Measurements from ENCODE around the gene HBG2.
"Not testable (repeated sequence)": the region's sequence is repeated elsewhere in the genome, so short reads cannot be mapped to it uniquely, and the experiment has no call there.

The HBG2 gene

DNA sequence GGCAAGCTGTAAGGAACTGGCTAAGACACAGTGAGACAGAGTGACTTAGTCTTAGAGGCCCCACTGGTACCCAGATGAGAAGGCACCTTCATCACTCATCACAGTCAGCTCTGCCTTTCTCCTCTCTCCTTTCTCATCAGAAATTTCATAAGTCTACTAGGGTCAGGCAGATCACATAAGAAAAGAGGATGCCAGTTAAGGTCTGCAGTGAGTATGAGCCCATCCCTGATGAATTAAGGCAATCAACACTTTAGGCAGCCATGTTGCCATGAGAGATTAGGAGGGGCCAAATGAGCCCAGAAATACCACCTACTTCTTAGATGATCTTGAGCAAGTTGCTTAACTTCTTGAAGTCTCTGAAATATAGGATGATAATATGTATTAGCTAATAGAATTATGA is 27.0 kb upstream of the HBG2 start:
- DNase-seq (ENCODE audit: low read depth in 2 of 2), result no peak

DNA sequence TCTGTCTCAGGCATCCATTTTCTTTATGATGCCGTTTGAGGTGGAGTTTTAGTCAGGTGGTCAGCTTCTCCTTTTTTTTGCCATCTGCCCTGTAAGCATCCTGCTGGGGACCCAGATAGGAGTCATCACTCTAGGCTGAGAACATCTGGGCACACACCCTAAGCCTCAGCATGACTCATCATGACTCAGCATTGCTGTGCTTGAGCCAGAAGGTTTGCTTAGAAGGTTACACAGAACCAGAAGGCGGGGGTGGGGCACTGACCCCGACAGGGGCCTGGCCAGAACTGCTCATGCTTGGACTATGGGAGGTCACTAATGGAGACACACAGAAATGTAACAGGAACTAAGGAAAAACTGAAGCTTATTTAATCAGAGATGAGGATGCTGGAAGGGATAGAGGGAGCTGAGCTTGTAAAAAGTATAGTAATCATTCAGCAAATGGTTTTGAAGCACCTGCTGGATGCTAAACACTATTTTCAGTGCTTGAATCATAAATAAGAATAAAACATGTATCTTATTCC is 26.1 kb upstream of the HBG2 start:
- DNase-seq (ENCODE audit: low read depth in 2 of 2), result no peak

DNA sequence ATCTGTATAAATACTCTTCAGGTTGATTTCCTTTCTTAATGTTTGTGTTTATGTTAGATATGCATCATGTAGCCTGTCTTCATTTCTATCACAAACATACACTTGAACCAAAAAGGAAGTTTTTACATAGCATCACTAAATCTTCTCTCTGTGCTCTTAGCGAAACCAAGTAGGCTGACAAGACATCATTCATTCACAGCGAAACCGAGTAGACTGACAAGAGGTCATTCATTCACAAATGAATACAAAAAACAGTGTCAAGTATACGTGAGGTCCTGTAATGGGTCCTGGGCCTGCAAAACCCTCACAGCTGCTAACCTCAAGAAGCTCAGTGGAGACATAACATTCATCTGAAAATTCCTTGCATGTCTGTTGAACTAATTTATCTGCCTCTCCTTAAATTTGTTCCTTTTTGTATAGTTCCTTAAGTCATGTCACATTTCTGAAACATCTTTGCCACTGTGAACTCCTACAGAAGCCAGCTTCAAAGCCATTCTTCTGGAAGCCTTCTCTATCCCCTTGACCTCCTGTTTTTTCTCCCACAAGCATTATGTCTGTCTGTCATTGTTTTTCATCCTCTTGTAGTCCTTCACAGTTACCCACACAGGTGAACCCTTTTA is 25.0 kb upstream of the HBG2 start:
- DNase-seq (ENCODE audit: low read depth in 2 of 2), result no peak

DNA sequence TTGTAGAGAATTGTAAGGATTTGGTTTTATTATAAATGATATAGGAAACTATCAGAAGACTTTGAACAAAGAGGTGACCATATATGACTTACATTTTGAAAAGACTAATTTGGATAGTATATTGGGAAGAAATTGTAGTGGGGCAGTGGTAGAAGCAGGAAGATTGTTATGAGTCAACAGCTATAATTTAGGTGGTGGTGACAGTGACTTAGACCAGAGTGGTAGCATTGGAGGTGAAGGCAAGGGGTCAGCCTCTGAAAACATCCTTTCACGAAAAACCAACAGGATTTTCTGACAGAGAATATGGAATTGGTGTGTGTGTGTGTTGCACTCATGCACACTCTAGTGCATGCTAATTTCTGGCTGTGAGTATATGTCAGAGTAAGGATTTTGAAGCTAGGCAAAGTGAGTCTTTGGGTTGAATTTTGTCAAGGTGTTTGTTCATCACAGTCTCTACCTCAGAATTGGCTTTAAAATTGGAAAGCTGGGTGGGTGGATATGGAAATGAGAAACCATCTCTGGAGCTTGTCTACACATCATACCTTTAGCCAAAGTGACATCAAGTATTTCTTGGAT is 23.3 kb upstream of the HBG2 start:
- no peak for DNase-seq (ENCODE audit: low read depth in 2 of 2)

DNA sequence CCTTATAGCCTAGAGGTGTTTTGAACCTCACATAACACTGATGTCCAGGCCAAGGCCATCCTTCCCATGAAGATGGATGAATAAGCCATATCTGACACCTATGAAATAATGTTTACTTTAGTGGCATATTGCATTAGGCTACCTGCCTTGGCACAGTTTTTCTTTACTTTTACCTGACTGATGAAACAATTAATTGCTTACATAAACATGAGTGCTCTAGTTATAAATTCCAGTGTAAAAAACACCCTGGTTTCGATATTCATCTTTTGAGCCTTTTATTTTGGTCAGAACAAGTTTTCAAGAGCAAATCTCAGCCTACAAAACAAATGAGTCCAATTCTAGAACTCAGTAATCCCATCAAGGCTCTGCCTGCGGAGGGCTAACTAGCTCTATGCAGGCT is 22.1 kb upstream of the HBG2 start:
- no peak for DNase-seq (ENCODE audit: low read depth in 2 of 2)

DNA sequence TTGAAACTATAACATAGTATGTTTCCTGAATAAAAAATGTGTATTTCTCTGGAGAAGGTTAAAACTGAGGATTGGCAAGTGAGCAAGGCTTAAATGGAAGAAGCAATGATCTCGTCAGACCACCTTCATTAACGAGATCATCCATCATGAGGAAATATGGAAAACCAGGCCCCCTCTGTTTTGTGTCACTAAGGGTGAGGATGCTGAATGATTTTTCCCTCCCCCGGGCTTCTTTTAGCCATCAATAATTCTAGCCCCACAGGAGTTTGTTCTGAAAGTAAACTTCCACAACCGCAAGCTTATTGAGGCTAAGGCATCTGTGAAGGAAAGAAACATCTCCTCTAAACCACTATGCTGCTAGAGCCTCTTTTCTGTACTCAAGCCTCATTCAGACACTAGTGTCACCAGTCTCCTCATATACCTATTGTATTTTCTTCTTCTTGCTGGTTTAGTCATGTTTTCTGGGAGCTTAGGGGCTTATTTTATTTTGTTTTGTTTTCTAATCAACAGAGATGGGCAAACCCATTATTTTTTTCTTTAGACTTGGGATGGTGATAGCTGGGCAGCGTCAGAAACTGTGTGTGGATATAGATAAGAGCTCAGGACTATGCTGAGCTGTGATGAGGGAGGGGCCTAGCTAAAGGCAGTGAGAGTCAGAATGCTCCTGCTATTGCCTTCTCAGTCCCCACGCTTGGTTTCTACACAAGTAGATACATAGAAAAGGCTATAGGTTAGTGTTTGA is 21.0 kb upstream of the HBG2 start:
- DNase-seq (ENCODE audit: low read depth in 2 of 2), result no peak

DNA sequence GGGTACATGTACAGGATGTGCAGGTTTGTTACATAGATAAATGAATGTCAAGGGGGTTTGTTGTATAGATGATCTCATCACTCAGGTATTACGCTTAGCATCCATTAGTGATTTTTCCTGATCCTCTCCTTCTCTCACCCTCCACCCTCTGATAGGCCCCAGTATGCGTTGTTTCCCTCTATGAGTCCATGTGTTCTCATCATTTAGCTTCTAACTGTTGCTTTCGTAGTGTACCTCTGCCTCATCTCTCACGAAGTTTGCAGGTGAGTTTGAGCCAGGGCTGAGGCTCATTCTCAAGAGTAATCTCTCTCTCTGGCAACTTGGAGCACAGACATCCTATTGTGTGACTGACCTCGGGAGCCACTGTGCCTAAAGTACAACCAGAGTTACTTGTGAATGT is 19.8 kb upstream of the HBG2 start:
- DNase-seq (ENCODE audit: low read depth in 2 of 2), result no peak

DNA sequence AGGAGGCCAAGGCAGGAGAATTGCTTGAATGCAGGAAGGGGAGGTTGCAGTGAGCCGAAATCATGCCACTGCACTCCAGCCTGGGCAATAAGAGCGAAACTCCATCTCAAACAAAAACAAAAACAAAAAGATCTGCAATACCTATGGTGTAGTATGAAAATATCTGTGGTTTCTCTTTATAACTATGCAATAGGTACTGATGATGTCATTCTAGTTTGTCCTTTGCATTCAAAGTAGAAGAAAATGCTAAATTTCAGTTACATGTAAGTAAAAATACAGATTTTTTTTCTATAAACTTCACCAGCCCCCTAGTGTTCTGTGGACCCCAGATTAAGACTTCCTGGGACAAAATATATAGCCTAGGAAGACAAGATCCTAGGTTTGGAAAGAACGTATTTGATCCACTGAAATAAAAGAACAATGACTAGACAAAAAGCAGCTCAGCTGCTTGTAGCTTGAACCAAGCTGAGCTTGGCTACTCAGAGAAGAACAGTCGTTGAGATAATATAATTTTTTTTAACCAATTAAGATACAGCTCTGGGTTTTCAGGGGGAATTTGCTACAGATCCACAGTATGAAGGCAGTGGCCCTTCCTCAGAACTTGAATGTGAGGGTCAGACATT is 17.9 kb upstream of the HBG2 start:
- no peak for DNase-seq (ENCODE audit: low read depth in 2 of 2)

DNA sequence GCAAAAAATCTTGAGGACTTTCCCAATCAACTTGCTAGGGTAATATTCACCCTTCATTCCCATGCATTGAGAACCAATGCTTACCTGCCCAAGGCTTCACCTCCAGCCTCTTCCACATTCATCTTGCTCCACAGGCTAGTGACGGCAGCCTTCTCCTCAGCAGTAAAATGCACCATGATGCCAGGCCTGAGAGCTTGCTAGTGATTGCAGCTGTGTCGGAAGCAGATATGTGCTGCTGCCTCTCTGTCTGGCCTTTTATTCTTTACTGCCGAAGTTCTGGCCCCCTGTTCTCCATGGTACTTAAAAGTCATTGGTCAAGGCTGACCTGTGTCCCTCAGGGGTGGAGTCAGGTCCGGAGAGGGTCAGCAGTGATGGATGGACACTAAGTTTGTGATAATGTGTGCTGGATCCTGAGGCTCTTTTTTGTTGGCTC is 15.2 kb upstream of the HBG2 start, which contains the start of gene HBE1:
TSS of gene HBE1 (minus strand) at position 231 of the 433 bp plus-strand sequence. CDS start at position 176, 55 bp downstream.
- no peak for DNase-seq (ENCODE audit: low read depth in 2 of 2)

DNA sequence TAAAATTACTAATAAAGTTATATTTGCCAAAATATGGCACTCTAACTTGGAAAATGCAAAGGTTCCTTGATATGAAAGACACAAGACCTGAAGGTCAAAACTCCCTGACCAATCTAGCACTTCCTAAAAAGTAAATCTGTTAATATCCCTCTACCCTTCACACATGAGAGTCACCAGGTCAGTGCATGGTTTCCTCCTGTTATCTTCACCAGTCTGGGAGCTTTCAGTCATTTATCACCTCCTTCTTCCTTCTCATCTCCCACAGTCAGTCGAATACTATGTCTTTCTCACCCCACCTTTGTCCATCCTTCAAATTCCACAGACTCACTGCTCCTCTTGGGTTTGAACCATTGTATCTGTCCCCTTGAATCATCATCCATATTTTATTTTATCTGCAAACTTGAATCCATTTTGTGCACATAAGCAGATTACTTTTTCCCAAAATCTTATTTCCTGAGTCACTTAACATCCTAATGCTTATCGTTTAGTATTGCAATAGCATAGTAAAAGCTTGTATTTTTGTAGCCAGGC is 12.5 kb upstream of the HBG2 start:
- no peak for DNase-seq (ENCODE audit: low read depth in 2 of 2)

DNA sequence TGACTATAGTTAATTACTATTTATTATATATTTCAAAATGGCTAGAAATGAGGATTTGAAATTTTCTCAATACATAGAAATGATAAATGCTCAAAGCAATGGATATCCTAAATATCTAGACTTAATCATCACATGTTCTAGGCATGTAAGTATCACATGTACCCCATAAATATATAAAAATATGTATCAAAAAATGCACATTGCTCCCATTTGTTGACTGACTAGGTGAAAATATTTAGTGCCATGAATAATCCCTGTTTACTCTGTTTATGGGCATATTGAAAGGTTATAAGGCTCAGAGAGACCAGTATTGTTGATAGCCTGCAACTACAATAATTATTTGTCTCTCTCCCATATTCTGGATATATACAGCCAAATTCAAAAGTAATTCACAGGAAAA is 12.0 kb upstream of the HBG2 start:
- no peak for DNase-seq (ENCODE audit: low read depth in 2 of 2)

DNA sequence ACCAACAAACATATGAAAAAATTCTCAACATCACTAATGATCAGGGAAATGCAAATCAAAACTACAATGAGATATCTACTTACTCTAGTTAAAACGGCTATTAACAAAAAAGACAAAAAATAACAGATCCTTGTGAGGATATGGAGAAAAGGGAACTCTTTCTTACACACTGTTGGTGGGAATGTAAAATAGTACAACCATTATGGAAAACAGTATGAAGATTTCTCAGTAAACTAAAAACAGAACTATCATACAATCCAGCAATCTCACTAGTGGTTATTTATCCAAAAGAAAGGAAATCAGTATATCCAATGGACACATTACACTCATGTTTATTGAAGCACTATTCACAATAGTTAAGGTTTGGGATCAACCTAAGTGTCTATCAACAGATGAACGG is 11.3 kb upstream of the HBG2 start:
- no peak for DNase-seq (ENCODE audit: low read depth in 2 of 2)

DNA sequence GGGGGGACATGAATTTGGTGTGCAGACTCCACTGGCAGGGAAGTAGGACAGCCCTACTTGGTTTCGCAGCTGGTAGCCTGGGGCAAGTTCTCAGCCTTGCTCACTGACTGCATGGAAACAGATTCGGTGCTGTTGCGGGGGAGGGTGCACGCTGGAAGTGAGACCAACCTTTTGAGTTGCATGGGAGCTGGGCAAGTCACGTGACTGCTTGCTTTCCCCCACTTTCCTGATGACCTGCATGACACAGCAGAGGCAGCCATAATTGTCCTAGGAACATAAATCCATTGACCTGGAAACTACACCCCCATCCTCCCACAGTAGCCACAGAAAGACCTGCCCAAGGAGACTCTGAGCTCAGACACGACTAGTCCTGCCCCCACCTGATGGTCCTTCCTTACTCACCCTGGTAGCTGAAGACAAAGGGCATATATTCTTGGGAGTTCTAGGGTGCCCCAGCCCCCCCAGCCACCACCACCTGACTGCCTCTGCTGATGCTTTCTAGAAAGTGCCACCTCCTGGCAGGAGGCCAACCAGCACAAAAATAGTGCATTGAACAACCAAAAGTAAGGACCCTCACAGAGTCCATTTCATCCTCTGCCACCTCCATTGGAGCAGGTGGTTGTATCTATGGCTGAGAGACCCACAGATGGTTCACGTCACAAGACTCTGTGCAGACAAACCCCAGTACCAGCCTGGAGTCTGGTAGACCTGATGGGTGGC is 4.1 kb upstream of the HBG2 start:
- no peak for DNase-seq (ENCODE audit: low read depth in 2 of 2)

DNA sequence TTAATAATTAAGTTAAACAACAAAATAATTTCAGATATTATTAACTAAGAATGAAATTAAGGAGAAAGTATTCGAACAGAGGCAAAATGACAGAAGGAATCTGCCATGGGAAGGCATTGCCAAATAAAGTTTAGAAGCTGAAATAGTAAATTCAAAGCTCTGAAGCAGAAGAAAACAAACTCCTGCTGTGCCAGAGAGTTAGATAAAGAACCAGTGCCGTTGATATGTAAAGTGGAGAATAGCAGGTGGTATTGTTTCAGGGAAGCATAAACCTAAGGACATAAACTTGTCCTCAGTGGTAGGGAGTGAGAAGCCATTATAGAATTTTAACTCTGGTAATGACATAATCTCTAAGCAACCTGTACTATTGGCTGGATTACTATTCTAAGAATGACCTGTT is 2.7 kb upstream of the HBG2 start:
- no peak for DNase-seq (ENCODE audit: low read depth in 2 of 2)

DNA sequence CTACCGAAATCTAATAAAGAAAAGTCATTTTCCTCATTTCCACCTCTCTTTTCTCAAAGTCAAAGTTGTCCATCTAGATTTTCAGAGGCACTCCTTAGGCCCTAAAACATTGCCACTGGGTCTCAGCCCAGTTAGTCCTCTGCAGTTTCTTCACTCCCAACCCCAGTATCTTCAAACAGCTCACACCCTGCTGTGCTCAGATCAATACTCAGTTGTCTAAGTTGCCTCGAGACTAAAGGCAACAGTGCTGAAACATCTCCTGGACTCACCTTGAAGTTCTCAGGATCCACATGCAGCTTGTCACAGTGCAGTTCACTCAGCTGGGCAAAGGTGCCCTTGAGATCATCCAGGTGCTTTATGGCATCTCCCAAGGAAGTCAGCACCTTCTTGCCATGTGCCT is 558 bp downstream of the HBG2 start:
- DNase-seq (ENCODE audit: low read depth in 2 of 2), result not testable (repeated sequence)

DNA sequence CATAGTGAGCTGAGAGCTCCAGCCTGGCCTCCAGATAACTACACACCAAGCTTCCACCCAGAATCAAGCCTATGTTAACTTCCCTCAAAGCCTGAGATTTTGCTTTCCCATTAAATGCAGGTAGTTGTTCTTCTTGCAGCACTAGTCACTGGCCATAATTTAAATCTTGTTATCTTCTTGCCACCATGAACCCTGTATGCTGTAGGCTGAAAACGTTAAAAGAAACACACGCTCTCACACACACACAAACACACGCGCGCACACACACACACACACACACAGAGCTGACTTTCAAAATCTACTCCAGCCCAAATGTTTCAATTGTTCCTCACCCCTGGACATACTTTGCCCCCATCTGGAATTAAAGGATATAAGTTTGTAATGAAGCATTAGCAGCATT is 1.1 kb downstream of the HBG2 start:
- DNase-seq (ENCODE audit: low read depth in 2 of 2), result not testable (repeated sequence)

DNA sequence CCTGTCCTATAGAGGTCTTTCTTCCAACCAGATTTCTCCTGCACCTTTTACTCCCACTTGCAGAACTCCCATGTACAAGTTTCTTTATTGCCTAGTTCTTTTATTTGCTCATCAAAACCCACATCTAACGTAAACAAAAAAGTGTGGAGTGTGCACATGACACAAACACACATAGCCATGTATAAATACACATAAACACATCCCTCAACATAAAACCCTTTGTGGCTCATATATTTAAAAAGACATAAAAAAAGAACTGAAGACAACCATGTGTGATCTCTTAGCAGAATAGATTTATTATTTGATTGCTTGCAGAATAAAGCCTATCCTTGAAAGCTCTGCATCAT is 1.7 kb downstream of the HBG2 start:
- no peak for DNase-seq (ENCODE audit: low read depth in 2 of 2)

DNA sequence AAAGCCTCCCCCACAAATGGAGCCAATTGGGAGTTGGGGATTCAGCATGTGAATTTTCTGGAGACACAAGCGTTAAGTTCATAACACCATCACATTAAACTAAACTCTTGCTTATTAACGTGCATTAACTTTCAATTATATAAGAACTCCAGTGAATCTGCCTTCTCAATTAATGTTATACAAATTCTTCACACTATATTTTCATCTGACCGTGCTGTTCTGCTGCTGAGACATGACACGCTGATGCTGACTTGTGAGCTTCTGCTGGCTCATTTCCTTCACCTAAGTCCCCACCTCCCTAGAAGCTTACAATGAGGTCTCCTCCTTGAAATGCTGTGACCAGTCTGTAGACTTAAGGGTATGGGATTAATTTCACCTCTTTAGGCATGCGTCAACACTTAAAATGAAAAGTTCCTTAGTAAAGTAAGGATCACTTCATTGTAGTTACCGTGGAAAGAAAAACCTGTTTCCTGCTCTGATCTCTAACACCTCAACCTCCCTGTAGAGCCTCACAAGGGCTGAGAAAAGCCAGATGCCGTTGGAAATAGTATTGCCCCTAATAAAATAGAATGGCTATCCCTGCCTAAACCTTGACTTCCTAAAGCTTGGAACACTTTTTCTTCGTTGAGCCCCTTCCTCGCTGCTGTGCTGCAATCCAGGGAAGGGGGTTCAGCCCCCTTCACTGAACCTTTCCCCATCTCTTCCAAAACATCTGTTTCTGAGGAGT is 2.2 kb downstream of the HBG2 start:
- DNase-seq (ENCODE audit: low read depth in 2 of 2), result no peak

DNA sequence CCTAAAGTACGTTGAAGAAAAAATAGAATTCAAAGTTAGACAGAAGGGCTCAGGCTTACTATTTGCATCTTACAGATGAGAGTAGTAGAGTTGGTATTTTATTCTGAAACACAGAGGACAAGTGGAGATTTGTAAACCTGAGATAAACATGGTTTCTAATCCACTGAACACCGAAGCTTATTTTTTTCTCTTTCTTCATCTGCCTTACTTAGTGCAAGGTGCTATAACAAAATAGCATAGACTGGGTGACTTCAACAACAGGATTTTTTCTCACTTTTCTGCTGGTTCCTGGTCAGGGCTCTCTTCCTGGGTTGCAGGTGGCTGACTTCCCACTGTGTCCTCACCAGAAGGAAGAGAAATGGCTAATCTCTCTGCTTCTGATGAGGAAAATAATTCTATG is 2.8 kb downstream of the HBG2 start:
- no peak for DNase-seq (ENCODE audit: low read depth in 2 of 2)

DNA sequence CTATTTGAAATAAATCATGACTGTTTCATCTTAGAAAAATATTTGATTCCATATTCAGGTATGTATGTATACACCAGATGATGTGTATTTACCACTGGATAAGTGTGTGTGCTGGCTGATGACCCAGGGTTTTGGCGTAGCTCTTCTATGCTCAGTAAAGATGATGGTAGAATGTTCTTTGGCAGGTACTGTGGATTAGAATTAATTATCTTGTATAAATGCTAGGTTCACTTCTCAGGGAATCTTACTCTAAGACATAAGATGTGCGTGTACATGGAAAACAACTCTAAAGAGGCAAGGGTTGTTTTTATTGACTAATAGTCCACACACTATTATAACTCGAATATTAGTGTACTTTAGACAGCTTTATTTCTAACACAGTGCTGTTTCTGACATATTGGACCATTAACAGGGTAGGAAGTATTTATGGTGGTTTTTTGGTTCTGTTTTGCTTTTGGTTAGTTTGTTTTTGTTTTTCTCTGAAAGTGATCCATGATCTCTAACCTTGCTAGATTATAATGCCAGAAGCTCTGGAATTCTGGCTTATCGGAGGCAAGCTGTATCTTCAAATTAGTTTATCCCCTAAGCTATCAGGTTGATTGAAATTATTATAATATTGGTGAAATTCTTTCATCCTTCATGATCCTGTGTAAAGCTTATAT is 3.9 kb downstream of the HBG2 start:
- no peak for DNase-seq (ENCODE audit: low read depth in 2 of 2)

All from stimulated activated CD8-positive, alpha-beta memory T cell treated with anti-CD3 and anti-CD28 coated beads, Interleukin-7, amount 100 ng/mL, for 1 hour (primary cell).